A204.1 (cell line): ENCODE results near the gene ZNF579.

ENCODE experiments used
- FAIRE-seq: peaks from 2 replicates; lab custom pipeline; 2012; peaks lifted over from hg19 to GRCh38; lab: Jason Lieb, UNC

ZNF579 gene

DNA sequence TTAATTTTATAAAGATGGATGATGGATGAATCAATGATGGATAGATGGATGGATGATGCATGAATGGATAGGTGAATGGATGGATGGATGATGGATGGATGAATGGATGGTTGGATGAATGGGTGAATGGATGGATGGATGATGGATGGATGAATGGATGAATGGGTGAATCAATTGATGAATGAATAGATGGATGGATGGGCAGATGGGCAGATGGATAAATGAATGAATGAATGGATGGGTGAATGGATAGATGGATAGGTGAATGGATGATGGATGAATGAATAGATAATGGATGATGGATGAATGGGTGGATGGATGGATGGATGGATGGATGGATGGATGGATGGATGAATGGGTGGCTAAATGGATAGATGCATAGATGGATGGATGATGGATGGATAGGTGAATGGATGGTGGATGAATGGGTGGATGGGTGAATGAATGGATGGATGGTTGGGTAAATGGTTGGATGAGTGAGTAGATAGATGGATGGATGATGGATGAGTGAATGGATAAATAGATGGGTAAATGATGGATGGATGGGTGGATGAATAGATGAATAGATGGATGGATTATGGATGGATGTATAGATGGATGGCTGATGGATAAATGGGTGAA, 12.8 kb downstream of the ZNF579 start:
- no peak for FAIRE-seq

DNA sequence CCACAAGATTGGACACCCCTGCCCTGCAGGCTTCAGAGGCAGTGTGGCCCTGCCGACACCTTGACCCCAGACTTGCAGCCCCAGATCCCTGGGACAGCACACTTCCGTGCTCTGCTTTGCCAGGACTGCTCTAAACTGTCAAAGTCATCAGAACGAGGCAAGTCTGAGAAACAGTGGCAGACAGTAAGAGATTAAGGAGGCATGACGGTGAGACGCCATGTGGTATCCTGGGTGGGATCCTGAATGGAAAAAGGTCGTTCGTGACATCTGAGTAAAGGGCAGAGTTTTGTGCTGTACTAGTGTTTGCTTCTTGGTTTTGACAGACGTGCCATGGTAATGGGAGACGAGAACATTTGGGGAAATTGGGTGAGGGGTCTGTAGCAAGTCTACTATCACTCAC, 13.8 kb downstream of the ZNF579 start:
- FAIRE-seq = no peak

DNA sequence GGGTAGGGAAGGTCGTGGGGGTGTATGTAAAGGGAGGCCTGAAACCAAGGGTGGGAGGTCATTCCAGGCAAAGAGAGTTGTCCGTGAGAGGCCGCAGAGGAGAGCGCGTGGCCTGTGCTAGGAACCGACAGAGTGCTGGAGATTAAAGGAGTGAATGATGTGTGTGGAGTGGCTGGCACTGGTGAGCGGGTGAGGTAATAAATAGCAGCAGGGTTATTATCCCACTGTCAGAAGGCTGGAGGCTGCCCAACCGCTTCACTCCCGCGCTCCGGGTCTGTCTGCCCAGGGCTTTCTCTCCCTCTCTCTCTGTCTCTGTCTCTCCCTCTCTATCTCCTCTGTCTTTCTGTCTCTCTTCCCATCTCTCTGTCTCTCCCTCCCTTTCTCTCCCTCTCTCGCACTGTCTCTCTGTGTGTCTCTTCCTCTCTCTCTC, 17.4 kb downstream of the ZNF579 start:
- FAIRE-seq = no peak

DNA sequence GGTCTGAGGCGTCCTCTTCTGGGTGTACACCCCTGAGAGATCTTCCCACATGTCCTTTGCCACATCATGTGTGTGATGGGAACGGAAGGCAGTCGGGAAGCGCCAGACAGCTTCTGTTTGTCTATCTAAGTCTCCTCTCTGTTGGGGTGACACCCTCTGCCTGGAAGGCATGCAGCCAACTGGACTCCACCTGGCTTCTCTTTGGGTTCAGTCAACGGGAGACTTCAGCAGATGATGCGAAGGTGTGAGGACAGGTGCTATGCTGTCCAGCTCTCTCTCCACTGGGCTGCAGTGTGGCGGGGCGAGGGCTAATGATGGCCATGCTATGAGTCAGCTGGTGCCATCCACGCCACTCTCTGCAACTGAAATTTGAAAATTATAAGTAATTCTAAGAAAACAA, 21.0 kb downstream of the ZNF579 start:
- FAIRE-seq = no peak

DNA sequence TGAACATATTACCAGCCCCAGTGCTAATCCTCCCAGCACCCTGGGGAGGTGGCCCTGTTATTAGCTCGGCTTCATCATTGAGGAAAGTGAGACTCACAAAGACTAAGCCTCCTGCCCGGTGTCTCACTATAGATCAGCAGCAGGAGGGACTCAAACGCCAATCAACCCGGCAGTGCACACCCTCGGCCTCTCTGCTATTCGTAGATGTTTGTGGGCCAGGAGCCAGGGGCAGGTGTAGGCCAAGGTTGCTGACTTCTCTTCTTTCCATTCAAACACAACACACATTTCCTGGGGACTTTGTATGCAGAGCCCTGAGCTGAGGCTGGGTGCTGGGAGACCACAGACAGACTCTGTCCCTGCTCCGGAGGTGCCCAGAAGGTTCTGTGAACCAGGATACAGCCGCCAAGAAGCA, 25.9 kb downstream of the ZNF579 start:
- FAIRE-seq = no peak

DNA sequence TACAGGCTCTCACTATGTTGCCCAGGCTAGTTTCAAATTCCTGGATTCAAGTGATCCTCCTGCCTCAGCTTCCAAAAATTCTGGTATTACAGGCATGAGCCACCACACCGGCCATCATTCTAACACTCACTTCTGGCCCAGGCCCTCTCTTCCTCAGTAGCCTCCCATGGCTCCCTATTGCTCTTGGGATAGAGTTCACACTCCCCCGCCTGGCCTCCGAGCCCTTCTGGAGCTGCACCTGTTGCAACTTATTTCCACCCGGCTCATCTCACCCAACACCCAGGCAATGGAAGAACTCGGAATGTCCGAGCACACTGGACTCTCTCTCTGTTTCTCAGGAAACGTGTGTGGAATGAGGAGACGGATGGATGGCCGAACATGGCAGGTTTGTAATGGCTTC, 26.3 kb downstream of the ZNF579 start:
- no peak for FAIRE-seq

DNA sequence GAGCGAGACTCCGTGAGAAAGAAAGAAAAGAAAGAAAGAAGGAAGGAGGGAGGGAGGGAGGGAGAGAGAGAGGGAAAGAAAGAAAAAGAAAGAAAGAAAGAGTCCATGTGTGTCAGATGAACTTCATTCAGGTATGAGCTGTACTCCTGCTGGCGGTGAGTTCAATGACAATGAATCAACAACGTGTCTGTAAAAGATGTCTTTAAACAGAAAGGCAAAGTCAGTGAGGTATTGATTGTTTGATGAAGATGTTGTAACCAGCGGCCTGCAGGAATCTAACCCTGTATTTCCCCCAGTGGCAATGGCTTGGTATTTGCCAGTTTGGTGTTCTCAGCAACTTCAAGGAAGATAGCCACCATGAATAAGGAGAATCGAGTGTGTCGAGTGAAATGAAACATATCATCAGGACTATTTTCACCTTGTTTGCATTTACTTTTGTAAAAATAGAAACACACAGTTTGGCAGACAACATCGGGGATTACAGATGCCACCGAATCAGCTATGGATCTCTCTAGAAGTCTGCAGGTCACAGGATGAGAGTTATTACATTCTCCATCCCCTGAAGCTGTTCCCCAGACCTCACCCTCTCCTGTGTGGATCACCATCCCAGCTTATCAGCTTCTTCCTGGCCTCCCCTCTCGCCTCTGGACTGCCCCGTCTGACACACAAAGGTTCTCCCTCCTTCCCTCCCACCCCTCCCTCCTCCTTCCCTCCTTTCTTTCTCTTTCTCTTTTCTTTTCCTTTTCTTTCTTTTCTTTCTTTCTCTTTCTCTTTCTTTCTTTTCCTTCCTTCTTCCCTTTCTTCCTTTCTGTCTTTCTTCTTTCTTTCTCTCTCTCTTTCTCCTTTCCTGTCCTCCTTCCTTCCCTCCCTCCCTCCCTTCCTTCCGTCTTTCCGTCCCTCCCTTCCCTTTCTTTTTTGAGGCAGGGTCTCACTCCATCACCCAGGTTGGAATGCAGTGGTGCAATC, 27.1 kb downstream of the ZNF579 start:
- no peak for FAIRE-seq

DNA sequence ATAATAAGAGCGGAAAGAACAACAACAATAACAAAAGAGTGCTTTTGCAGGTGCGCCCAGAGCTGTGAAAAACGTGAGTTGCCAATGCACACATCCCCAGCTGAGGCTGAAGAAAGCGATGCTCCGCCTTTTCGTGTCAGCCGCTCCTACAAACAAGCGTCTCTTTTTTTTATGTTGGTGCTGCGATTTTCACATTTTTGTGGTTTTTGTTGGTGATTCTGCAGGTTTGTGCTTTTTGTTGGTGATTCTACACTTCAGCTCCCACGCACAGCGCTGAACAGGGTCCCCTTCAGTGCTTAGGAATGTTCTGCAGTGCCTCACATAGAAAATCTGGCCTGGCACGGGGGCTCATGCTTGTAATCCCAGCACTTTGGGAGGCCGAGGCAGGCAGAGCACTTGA, 28.0 kb downstream of the ZNF579 start:
- FAIRE-seq = no peak

DNA sequence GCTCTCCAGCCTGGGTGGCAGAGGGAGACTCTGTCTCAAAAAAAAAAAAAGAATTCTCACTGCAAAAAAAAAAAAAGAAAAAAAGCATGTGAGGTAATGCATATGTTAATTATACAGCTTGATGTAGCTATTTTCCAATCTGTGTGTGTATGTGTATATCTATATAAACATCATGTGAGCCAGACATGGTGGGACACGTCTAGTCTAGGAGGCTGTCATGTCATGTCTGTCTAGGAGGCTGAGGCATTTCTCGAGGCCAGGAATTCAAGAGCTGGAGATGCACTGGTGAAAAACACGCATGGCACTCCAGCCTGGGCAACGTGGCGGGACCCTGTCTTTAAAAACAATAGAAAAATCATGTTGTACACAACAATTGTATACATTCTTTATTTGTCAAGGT, 28.4 kb downstream of the ZNF579 start:
- FAIRE-seq = no peak

DNA sequence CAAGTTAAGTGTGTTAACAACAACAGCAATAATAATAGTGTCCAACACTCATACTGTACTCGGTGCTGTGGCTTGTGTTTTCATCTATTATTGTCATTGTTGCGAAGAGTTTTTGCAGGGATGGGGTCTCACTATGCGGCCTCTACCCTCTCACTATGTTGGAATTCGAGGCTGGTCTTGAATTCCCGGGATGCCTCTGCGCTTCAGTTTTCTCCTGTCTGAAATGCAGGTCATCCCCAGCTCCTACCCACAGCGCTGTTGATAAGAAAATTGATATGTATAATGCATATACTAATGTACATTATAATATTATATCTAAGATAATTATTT, 30.4 kb downstream of the ZNF579 start:
- FAIRE-seq = no peak

DNA sequence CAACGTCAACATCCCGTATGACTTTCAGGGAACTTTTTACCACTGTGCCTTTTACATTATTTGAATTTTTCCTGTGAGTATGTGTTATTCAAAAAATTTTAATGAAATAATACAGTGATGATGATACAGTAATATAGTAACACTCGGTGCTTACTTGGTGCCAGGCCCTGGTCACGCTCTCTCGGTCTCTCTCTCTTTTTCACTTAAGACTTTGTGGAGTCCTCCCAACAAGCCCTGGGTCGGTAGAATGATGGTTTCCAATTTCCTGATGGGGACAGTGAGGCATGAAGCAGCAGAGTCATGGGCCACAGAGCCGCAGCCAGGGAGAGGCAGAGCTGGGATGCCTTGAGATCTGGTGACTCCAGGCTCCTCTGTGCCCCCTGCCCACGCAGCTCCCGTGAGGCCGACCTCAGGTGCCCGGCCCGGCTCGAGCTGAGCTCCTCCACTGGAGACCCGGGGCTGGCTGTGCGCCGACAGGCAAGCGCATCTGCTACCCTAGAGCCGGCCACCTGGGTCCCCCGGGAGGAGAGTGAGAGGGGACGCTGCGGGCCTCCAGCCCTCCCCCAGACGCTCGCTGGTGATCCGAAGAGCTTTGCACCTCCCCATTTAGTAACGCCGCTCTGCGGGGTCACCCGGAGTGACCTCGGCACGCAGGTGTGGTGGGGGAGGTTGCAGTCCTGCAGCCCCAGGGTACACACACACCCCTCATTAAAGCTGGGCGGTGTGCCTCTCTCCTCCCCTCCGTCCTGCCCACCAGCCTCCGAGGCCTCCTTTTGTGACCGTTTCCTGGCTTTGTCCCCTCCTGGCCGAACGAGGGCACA, 30.9 kb downstream of the ZNF579 start:
- peak; percentile 94 for FAIRE-seq

DNA sequence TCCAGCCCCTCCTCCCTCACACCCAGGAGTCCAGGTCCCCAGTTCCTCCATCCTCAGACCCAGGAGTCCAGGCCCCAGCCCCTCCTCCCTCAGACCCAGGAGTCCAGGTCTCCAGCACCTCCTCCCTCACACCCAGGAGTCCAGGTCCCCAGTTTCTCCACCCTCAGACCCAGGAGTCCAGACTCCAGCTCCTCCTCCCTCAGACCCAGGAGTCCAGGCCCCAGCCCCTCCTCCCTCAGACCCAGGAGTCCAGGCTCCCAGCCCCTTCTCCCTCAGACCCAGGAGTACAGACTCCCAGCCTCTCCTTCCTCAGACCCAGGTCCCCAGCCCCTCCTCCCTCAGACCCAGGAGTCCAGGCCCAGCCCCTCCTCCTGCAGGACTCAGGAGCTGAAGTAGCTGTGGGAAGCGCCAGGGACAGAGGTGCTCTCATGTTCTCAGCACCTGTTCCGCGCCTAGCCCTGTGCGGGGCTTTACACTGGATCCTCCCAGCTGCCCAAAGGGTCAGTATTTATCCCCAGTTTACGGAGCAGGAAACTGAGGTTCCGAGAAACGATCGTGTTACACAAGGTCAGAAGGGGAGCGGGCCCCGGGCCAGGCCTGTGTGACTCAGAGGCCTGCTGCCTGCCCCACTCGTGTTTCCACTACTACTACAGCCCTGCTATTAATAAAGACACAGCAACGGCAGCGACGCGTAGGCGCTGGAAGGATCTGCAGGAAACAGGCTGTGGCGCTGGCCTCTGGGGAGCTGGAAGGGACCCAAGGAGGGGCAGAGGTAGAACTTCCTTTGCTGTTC, 33.6 kb downstream of the ZNF579 start:
- no peak for FAIRE-seq

DNA sequence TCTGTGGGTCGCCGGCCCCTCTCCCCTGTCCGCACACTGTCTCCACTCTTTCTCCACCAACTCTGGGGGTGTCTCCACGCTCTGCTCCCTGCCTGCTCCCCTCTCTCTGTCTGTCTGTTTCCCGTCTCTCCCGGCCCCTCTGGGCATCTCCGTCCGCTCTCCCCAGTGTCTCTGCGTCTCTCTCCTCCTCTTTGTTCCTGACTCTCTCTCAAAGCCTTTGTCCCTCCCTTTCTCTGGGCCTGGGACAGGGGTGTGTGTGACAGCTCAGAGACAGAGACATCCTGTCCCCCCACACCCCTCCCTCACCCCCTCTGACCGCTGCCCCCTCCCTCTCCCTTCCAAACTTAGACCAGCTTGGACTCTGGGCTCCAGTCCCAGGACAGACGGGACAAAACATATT, 34.6 kb downstream of the ZNF579 start:
- FAIRE-seq = no peak

DNA sequence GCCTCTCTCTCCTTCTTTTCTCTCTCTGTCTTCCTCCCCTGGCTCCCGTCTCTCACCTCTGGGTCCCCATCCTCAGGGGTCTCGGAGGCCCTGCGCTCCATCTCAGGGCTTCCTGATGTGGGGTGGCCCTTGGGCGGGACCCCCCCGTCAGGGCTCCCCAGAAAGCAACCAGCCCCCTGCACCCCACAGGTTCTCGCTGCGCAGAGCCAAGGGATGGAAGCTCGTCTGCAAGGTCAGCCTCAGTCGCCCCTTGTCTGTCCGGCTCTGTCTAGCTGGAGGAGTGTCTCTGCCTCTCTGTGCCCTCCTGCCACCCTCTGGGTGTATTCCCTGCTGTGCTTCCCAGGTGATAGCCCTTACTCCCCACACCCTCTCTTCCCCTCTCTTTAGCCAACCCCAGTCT, 35.2 kb downstream of the ZNF579 start, which contains the start of gene SBK3:
TSS of gene SBK3 (minus strand) at position 101 of the 400 bp plus-strand sequence. CDS start at position 101, 0 bp downstream.
- no peak for FAIRE-seq

DNA sequence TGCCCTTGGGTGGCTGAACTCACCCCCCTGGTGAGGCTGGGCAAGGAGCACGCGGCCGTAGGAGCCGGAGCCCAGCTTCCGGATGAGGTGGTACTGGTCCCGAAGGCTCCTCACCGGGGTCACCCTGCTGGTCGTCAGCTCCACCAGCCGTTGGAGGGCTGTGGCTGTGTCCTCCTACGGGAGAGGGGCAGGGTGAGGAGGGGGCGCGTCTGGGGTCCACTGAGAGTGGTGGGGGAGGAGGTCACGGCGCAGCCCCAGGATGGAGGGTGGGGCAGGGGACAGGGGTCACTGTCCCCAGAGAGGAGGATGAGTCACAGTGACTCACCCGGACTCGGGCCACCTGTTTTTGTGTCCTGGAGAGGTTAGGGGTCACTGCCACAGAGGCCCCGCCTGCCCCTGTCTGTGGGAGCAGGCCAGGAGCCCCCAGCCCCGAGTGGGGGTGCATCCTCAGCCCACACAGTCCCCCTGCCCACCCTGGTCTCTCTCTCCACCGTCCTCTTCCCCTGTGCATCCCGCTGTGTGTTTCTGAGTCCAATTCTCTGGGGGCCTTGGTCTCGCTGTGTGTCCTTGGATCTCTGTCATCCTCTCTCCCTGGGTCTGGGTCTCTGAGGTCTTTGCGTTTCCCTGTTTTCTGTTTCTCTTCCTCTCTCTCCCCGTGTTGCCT, 35.7 kb downstream of the ZNF579 start:
- FAIRE-seq = no peak

DNA sequence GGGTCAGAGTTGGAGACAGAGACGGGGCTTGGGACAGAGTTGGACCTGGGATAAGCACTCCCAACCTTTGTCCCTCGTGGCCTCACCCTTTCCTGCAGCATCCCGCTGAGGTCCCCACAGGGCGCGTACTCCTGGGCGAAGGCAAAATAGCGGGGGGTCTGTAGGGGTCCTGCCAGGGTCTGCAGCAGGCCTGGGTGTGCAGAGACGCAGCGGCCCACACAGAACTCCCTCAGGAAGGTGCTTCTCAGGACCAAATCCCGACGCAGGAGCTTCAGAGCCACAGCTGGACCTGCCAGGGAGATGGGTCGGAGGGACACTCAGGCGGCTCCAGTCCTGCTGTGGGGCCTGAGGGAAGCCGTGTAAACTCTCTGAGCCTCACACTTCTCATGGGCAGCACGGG, 36.6 kb downstream of the ZNF579 start:
- no peak for FAIRE-seq

DNA sequence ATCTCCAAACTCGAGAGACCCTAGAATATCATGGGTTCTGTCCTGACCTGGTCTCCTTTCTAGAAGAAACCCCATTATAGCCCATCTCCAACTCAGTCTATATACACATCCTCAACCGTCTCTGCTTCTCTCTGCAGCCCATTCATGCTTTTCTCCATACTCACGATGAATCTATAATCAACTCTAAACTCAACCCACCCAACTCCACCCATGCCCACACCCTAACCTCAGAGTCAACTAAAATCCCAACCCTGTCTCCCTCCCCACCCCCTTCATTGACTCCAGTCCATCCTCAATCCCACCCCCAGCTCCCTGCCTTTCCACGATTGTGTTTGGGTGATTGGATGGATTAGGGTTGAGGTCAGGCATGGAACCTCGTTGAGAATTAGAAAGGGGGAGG, 37.1 kb downstream of the ZNF579 start:
- no peak for FAIRE-seq

DNA sequence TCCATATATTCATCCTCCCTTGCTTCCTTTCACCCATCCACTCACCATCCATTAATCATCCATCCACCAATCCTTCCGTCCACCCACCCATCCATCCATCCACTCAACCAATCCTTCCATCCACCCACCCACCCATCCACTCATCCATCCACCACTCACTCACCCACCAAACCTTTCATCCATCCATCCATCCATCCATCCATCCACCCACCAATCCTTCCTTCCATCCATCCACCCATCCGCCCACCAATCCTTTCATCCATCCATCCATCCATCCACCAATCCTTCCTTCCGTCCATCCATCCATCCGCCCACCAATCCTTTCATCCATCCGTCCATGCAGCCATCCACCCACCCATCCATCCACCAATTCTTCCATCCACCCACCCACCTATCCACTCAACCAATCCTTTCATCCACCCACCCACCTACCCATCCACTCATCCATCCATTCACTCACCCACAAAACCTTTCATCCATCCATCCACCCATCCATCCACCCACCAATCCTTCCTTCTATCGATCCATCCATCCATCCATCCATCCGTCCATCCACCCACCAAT, 38.3 kb downstream of the ZNF579 start:
- FAIRE-seq = no peak

DNA sequence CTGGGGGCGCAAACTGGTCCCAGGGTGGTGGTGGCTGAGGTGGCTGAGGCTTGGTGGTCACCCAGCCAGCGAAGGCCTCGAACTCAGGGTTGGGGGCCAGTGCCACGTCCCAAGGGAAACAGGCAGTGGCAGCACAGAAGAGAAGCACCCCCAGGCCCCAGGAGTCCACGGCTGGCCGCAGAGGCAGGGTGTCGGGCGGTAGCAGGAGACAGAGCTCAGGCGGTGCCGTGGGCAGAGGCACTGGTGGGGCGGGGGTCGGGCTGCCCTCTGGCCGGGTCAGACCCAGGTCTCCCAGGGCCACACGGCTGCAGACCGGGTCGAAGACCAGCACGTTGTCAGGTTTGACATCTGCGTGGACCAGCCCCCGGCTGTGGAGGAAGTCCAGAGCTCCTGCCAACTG, 39.6 kb downstream of the ZNF579 start:
- no peak for FAIRE-seq

DNA sequence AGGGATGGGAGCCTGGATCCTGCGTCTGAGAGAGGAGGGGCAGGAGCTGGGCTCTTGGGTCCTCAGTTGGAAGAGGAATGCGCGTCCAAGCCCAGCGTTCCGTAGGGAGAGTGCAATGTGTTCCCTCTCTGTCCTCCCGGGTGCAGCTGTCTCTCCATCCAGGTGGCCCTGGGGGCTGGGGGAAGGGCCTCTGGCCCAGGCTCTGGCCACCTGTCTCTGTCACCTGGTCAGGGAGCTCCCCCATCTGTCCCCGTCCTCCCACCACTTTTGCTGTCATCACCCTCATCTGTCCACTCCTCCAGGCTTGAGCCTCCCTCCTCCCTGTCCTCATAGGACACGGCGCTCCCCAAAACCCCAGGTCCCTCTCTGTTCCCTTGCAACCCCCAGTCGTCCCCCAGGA, 40.0 kb downstream of the ZNF579 start:
- FAIRE-seq = no peak
